ENCODE results near the gene TXNDC2. TPM values are rescaled to one million over a fixed set of nuclear protein-coding genes. Genes with fewer than 3 reads are reported as not detected.

Gene TXNDC2
- total and polyA plus RNA-seq, 9 of the 15 experiments (the other 6 are each of a cell fraction or from before 2014, with no cell fraction given), result 1.2 to 4.9 (median 2.3) TPM

DNA sequence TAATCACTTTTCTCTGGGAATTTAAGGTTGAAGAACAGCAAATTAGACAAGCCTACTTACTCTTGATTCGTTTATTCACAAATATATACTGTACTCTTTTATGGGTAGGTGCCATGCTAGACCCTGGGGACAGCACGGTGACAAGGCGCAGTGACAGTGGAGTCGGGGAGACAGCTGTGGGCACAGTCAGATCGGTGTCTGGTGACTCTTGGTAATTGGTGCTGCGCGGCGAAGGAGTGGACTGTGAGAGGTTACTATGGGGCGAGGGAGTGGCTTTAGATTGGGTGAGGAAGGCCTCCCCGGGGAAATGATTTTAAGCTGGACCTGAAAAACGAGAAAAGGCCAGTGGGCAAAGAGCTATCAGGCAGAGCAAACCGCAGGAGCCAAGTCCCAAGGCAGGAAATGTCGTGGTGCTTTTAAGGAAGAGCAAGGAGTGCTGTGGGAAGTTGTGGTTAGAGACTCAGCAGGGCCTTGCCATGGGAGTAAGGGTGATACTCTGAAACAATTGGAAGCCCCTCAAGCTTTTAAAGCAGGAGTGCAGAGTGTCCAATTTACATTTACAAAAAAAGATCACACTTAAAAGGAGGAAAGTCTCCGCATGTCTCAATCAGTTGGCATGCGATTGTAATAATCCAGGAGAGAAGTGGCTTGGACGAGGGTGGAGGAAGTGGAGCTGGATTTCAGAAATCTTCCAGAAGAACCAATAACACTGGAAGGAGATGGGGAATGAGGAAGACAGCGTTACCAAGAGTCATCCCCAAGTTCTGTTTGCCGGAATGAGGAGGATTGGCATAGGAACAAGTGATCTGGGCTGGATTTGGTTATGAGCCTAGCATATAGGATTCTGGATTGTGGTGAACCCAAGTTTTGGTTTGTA is 36.1 kb upstream of the TXNDC2 start (continued):
- TF ChIP-seq TBL1XR1 (IDR thresholded peaks at IDR 0.05; ENCODE audit: low read length in 2 of 2) (peak in 1 of 2 experiments; percentile 48; a peak in 1 of 4 replicates), PCBP1 (IDR thresholded peaks at IDR 0.05; ENCODE audit: low read depth, low read length, poor library complexity, severe bottlenecking) (no peak), ZNF280A (IDR thresholded peaks at IDR 0.05; ENCODE audit: low read depth, partially characterized antibody) (no peak), FUS (optimal IDR thresholded peaks at IDR 0.05; ENCODE audit: low read depth, low read length) (no peak), ZNF311 (CRISPR knock-in tag; IDR thresholded peaks at IDR 0.05) (no peak), SRSF7 (optimal IDR thresholded peaks at IDR 0.05; ENCODE audit: low read depth, low read length) (no peak), PRDM10 (IDR thresholded peaks at IDR 0.05; ENCODE audit: partially characterized antibody) (peak; percentile 40), MYNN (IDR thresholded peaks at IDR 0.05) (peak; percentile 89; the same call in 1 of the 2 replicates), MYNN (CRISPR knock-in tag; IDR thresholded peaks at IDR 0.05) (no peak), ZBTB49 (CRISPR knock-in tag; IDR thresholded peaks at IDR 0.05; ENCODE audit: borderline replicate concordance) (no peak), BMI1 (IDR thresholded peaks at IDR 0.05; ENCODE audit: low read length) (no peak)
- TF ChIP-seq, protein P1, sequence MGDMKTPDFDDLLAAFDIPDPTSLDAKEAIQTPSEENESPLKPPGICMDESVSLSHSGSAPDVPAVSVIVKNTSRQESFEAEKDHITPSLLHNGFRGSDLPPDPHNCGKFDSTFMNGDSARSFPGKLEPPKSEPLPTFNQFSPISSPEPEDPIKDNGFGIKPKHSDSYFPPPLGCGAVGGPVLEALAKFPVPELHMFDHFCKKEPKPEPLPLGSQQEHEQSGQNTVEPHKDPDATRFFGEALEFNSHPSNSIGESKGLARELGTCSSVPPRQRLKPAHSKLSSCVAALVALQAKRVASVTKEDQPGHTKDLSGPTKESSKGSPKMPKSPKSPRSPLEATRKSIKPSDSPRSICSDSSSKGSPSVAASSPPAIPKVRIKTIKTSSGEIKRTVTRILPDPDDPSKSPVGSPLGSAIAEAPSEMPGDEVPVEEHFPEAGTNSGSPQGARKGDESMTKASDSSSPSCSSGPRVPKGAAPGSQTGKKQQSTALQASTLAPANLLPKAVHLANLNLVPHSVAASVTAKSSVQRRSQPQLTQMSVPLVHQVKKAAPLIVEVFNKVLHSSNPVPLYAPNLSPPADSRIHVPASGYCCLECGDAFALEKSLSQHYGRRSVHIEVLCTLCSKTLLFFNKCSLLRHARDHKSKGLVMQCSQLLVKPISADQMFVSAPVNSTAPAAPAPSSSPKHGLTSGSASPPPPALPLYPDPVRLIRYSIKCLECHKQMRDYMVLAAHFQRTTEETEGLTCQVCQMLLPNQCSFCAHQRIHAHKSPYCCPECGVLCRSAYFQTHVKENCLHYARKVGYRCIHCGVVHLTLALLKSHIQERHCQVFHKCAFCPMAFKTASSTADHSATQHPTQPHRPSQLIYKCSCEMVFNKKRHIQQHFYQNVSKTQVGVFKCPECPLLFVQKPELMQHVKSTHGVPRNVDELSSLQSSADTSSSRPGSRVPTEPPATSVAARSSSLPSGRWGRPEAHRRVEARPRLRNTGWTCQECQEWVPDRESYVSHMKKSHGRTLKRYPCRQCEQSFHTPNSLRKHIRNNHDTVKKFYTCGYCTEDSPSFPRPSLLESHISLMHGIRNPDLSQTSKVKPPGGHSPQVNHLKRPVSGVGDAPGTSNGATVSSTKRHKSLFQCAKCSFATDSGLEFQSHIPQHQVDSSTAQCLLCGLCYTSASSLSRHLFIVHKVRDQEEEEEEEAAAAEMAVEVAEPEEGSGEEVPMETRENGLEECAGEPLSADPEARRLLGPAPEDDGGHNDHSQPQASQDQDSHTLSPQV (IDR thresholded peaks at IDR 0.05), result peak; percentile 88

Measured in K562 (cell line).